K562 (cell line): ENCODE measurements around the gene PGD. TPM values are rescaled to one million over a fixed set of nuclear protein-coding genes. Genes with fewer than 3 reads are reported as not detected.

Experiments used
- ATAC-seq: fragments of 200-7000 bp; cut with Tn5 transposase; 3 replicates; pipeline ENCODE4 v1.9.1; 2020; ENCODE audit warnings: moderate library complexity
- BruUV-seq: library from RNA; stranded (reverse); fragments of 400-500 nt; replicated peaks from 2 replicates; lab custom pipeline; 2021; lab: Mats Ljungman, UMichigan
- CTCF ChIA-PET: fragments of 300-600 bp; formaldehyde crosslinking; extraction: SDS; loops from one replicate; lab custom pipeline; 2021; ENCODE audit warnings: low intra/inter-chr PET ratio; lab: Yijun Ruan, JAX
- POLR2A ChIA-PET: fragments of 300-600, 350-650 bp; sonication (Branson Sonifier 250); formaldehyde crosslinking; extraction: SDS; loops from one replicate; lab custom pipeline; 2021; ENCODE audit warnings: antibody characterized with exemption, inconsistent platforms; lab: Yijun Ruan, JAX
- DNase-seq, 4 experiments: peaks; one replicate each; pipeline versions ENCODE4 v3.0.0 to v3.0.0-alpha.2; 2011 to 2018; ENCODE audit warnings: low spot score in 3 of 4, mixed read lengths in 3 of 4; ENCODE audit errors: extremely low read depth in 1 of 4
- FAIRE-seq: peaks from 2 replicates; lab custom pipeline; 2011; peaks lifted over from hg19 to GRCh38; lab: Jason Lieb, UNC
- H2AFZ ChIP-seq: 2 replicates; pipeline ENCODE4 v1.6.0; 2011; ENCODE audit warnings: low read depth, low read length, control low read depth, inconsistent platforms
- H3K27ac ChIP-seq: fragments of 200-600 bp; 3 replicates; pipeline ENCODE4 v1.8.0; 2011; ENCODE audit warnings: low read depth, mild to moderate bottlenecking, control low read depth, inconsistent platforms, low read length, moderate library complexity, mixed read lengths; ENCODE audit errors: extremely low read depth
- H3K27me3 ChIP-seq, 2 experiments: fragments of 300-600 bp in 1 of 2; 2 replicates in 1 of 2; 3 replicates in 1 of 2; pipeline versions ENCODE4 v1.6.0 to v1.8.0; 2011; ENCODE audit warnings: inconsistent platforms in 2 of 2, low read length in 2 of 2, mild to moderate bottlenecking in 1 of 2, mixed read lengths in 1 of 2, moderate library complexity in 1 of 2; ENCODE audit not compliant: control insufficient read depth in 2 of 2, insufficient read depth in 2 of 2
- H3K36me3 ChIP-seq: fragments of 300-600 bp; 3 replicates; pipeline ENCODE4 v1.8.0; 2011; ENCODE audit warnings: mild to moderate bottlenecking, low read length, inconsistent platforms; ENCODE audit not compliant: control insufficient read depth, insufficient read depth
- H3K4me1 ChIP-seq, 2 experiments: fragments of 200-600 bp in 1 of 2; replicated peaks in 1 of 2; 2 replicates in 1 of 2; 3 replicates in 1 of 2; pipeline versions ENCODE4 v1.5.1 to v1.8.0; 2011; ENCODE audit warnings: inconsistent platforms in 2 of 2, low read length in 2 of 2, mild to moderate bottlenecking in 1 of 2, mixed read lengths in 1 of 2, moderate library complexity in 1 of 2; ENCODE audit not compliant: control insufficient read depth in 2 of 2, insufficient read depth in 2 of 2
- H3K4me2 ChIP-seq: 2 replicates; pipeline ENCODE4 v1.6.1; 2011; ENCODE audit warnings: low read length, control low read depth, inconsistent platforms, mixed read lengths; ENCODE audit not compliant: insufficient read depth
- H3K4me3 ChIP-seq: fragments of 200-600 bp; sonication (generic), shearing (Covaris generic); 2 replicates; pipeline ENCODE4 v1.5.1; 2016; ENCODE audit warnings: control low read depth, inconsistent platforms
- H3K79me2 ChIP-seq: fragments of 200-600 bp; 3 replicates; pipeline ENCODE4 v1.8.0; 2011; ENCODE audit warnings: low read length, inconsistent platforms; ENCODE audit not compliant: control insufficient read depth, insufficient read depth
- H3K9ac ChIP-seq, 2 experiments: 2 replicates each; pipeline versions ENCODE4 v1.6.0 to v1.6.1; 2011; ENCODE audit warnings: low read depth in 2 of 2, low read length in 2 of 2, control low read depth in 1 of 2, inconsistent platforms in 1 of 2, mild to moderate bottlenecking in 1 of 2, mixed read lengths in 1 of 2; ENCODE audit not compliant: insufficient read depth in 1 of 2
- H3K9me1 ChIP-seq: one replicate; pipeline ENCODE4 v1.6.0; 2011; ENCODE audit warnings: inconsistent platforms, mild to moderate bottlenecking, low read length, moderate library complexity; ENCODE audit not compliant: control insufficient read depth, insufficient read depth
- H3K9me3 ChIP-seq: replicated peaks from 2 replicates; pipeline ENCODE4 v1.5.1; 2011; ENCODE audit warnings: low read depth, low read length, inconsistent platforms; ENCODE audit not compliant: control insufficient read depth, insufficient read depth
- H4K20me1 ChIP-seq: replicated peaks from 2 replicates; pipeline ENCODE4 v1.6.1; 2011; ENCODE audit warnings: low read length, inconsistent platforms, mixed read lengths; ENCODE audit not compliant: control insufficient read depth, insufficient read depth
- CHD2 ChIP-seq: IDR thresholded peaks from 2 replicates; pipeline ENCODE4 v1.6.1; 2011; ENCODE audit warnings: low read depth, low read length
- EZH2 ChIP-seq: IDR thresholded peaks from 2 replicates; pipeline ENCODE4 v1.6.1; 2012; ENCODE audit warnings: low read depth, mild to moderate bottlenecking, inconsistent platforms, low read length, borderline replicate concordance
- FOXK1 ChIP-seq: sonication (generic); formaldehyde crosslinking; IDR thresholded peaks from 2 replicates; pipeline ENCODE4 v1.8.0; 2022; ENCODE audit warnings: missing genetic modification reagents, mild to moderate bottlenecking, borderline replicate concordance
- HMGN3 ChIP-seq: IDR thresholded peaks from 2 replicates; pipeline ENCODE4 v1.6.1; 2011; ENCODE audit warnings: borderline replicate concordance, low read depth, mild to moderate bottlenecking, mixed read lengths, low read length; ENCODE audit not compliant: insufficient read length; ENCODE audit errors: extremely low read depth
- KAT7 ChIP-seq: sonication (generic); formaldehyde crosslinking; IDR thresholded peaks from 2 replicates; pipeline ENCODE4 v1.8.0; 2022; ENCODE audit warnings: missing genetic modification reagents, mild to moderate bottlenecking, borderline replicate concordance
- KDM1A ChIP-seq, 2 experiments: fragments of 450-650 bp; IDR thresholded peaks; 2 replicates each; pipeline ENCODE4 v1.6.1; 2016; ENCODE audit warnings: mild to moderate bottlenecking in 2 of 2
- MYC ChIP-seq, 2 experiments: fragments of 250-450 bp in 1 of 2; sonication (Bioruptor Pico) in 1 of 2; IDR thresholded peaks; 2 replicates each; pipeline versions ENCODE4 v1.5.1 to v1.6.1; 2012 to 2021; ENCODE audit warnings: low read depth in 2 of 2, borderline replicate concordance in 1 of 2, improper control_type of control experiment in 1 of 2, low read length in 1 of 2, mild to moderate bottlenecking in 1 of 2, moderate library complexity in 1 of 2
- PCBP1 ChIP-seq: fragments of 200-400 bp; formaldehyde crosslinking; IDR thresholded peaks from 2 replicates; pipeline ENCODE4 v1.6.1; 2018; ENCODE audit warnings: mild to moderate bottlenecking, low read depth, low read length; ENCODE audit not compliant: poor library complexity, severe bottlenecking
- SIN3A ChIP-seq, 2 experiments: fragments of 150-350 bp in 1 of 2; IDR thresholded peaks; 2 replicates each; pipeline ENCODE4 v1.6.1; 2011 to 2016; ENCODE audit warnings: borderline replicate concordance in 2 of 2, low read depth in 2 of 2, low read length in 2 of 2, mild to moderate bottlenecking in 2 of 2, moderate library complexity in 2 of 2; ENCODE audit not compliant: control insufficient read depth in 1 of 2
- SREBF1 ChIP-seq: fragments of 150-350 bp; IDR thresholded peaks from 2 replicates; pipeline ENCODE4 v1.6.1; 2014; ENCODE audit warnings: antibody characterized with exemption, low read depth, low read length, borderline replicate concordance
- ZNF24 ChIP-seq: fragments of 450-650 bp; IDR thresholded peaks from 2 replicates; pipeline ENCODE4 v1.6.1; 2016
- ZNF696 ChIP-seq: fragments of 250-450 bp; sonication (Bioruptor Pico); conservative IDR thresholded peaks from 2 replicates; pipeline ENCODE4 v1.4.0; 2020; ENCODE audit warnings: mild to moderate bottlenecking, moderate library complexity
- WGBS: fragments of 100-300 bp; shearing (Covaris generic); methylation state at CpG from one replicate; pipeline ENCODE4 v1.1.6; 2016; ENCODE audit warnings: low coverage, mixed read lengths; ENCODE audit not compliant: insufficient coverage; ENCODE audit errors: missing lambda C conversion rate; 5-methylcytosine and 5-hydroxymethylcytosine counted together
- in situ Hi-C: fragments of 300-500 bp; cut with MboI; formaldehyde crosslinking; loops from 4 replicates; pipeline ENCODE4 v1.15.0; 2018; ENCODE audit warnings: inconsistent platforms, mixed read lengths
- intact Hi-C: fragments of 100-400 bp; cut with micrococcal nuclease; formaldehyde crosslinking; loops from 2 replicates; pipeline ENCODE4 v1.14.2; 2022
- polyA plus RNA-seq, 8 experiments: library from polyadenylated mRNA; depleted of rRNA in 4 of 8; stranded (reverse) in 5 of 8; unstranded in 3 of 8; fragments of >200 nt; fragmentation: Nextera tagmentation in 2 of 8; fragmentation: Illumina TruSeq in 1 of 8; extraction: Ambion mirVana in 2 of 8; extraction: Trizol in 1 of 8; gene quantifications; 2 replicates each; pipeline versions ENCODE4 v1.2.1 to v1.2.3, GENCODE V29; 2011 to 2014; ENCODE audit warnings: inconsistent platforms in 1 of 8, missing spikeins in 1 of 8
- total RNA-seq, 7 experiments: library from RNA; depleted of rRNA in 6 of 7; stranded (reverse); fragments of >200 nt in 6 of 7; fragmentation: Illumina TruSeq in 2 of 7; extraction: Trizol in 2 of 7; gene quantifications; 2 replicates each; pipeline versions ENCODE4 v1.2.1 to v1.2.3, GENCODE V29; 2011 to 2021; ENCODE audit warnings: low replicate concordance in 1 of 7
- TF ChIP-seq, protein P1 (sequence below): fragments of 450-650 bp; IDR thresholded peaks from one replicate; pipeline ENCODE4 v1.6.1; 2018; ENCODE audit warnings: mild to moderate bottlenecking, moderate library complexity; ENCODE audit not compliant: partially characterized antibody
- TF ChIP-seq, protein P2 (sequence below): fragments of 450-650 bp; IDR thresholded peaks from 2 replicates; pipeline ENCODE4 v1.6.1; 2017; ENCODE audit warnings: antibody characterized with exemption
- TF ChIP-seq, protein P3 (sequence below): fragments of 250-450 bp; sonication (Bioruptor Pico); IDR thresholded peaks from 2 replicates; pipeline ENCODE4 v1.5.0; 2021; ENCODE audit warnings: mild to moderate bottlenecking, moderate library complexity

PGD gene
- total and polyA plus RNA-seq, 9 of the 15 experiments (the other 6 are each of a cell fraction or from before 2014, with no cell fraction given) = 177 to 542 (median 270) TPM

DNA sequence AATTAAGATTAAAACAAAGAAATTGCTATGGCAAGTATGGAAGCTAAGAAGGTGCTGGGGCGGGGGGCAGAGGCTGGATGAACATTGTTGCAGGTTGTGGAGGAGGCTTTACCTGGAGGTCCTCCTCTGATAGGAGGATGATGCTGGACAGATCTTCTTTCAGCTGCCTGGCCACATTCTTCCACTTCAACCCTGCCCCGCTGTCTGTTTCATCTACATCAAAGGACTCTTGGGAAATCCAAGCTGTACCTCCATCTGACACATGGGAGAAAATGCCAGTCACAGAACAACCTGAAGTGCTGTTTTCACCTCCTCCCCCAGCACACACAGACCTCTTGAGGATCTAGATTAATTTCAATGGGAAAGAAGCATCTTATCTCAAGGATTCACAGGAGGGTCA lies 68.2 kb downstream of the PGD start:
- no peak for ATAC-seq
- in situ Hi-C loops (no loop called here), intact Hi-C loops (no loop called here)
- Histone ChIP-seq H3K27ac (no peak overlapping the region), H3K36me3 (peaks cover 81% of the 10 kb centered on the region), H3K27me3 (no peaks in the 10 kb centered on the region), H3K9me1 (no peaks in the 10 kb centered on the region), H3K4me3 (no peak overlapping the region), H3K79me2 (peaks cover 19% of the 10 kb centered on the region), H3K4me2 (no peak overlapping the region), H3K4me1 (peaks cover 8 to 10% of the 10 kb centered on the region in 2 experiments; a peak in 3 of 5 replicates), H2AFZ (no peak overlapping the region), H3K9ac (no peak overlapping the region), H4K20me1 (no peaks in the 10 kb centered on the region), H3K9me3 (no peaks in the 10 kb centered on the region)
- no peak for TF ChIP-seq SREBF1
- TF ChIP-seq PCBP1 = no peak
- TF ChIP-seq, protein P1, sequence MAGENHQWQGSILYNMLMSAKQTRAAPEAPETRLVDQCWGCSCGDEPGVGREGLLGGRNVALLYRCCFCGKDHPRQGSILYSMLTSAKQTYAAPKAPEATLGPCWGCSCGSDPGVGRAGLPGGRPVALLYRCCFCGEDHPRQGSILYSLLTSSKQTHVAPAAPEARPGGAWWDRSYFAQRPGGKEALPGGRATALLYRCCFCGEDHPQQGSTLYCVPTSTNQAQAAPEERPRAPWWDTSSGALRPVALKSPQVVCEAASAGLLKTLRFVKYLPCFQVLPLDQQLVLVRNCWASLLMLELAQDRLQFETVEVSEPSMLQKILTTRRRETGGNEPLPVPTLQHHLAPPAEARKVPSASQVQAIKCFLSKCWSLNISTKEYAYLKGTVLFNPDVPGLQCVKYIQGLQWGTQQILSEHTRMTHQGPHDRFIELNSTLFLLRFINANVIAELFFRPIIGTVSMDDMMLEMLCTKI = no peak
- TF ChIP-seq ZNF696 = no peak
- no peak for TF ChIP-seq FOXK1 (CRISPR knock-in tag)
- no peak for TF ChIP-seq EZH2
- TF ChIP-seq CHD2 = no peak
- TF ChIP-seq, protein P2, sequence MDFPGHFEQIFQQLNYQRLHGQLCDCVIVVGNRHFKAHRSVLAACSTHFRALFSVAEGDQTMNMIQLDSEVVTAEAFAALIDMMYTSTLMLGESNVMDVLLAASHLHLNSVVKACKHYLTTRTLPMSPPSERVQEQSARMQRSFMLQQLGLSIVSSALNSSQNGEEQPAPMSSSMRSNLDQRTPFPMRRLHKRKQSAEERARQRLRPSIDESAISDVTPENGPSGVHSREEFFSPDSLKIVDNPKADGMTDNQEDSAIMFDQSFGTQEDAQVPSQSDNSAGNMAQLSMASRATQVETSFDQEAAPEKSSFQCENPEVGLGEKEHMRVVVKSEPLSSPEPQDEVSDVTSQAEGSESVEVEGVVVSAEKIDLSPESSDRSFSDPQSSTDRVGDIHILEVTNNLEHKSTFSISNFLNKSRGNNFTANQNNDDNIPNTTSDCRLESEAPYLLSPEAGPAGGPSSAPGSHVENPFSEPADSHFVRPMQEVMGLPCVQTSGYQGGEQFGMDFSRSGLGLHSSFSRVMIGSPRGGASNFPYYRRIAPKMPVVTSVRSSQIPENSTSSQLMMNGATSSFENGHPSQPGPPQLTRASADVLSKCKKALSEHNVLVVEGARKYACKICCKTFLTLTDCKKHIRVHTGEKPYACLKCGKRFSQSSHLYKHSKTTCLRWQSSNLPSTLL = no peak
- TF ChIP-seq MYC (IDR thresholded peaks at IDR 0.05; ENCODE audit: low read depth, low read length) = no peak
- TF ChIP-seq MYC (CRISPR knock-in tag; IDR thresholded peaks at IDR 0.05; ENCODE audit: borderline replicate concordance, low read depth) = no peak
- no peak for TF ChIP-seq KAT7
- no peak for TF ChIP-seq KDM1A (IDR thresholded peaks at IDR 0.05)
- TF ChIP-seq, protein P3, sequence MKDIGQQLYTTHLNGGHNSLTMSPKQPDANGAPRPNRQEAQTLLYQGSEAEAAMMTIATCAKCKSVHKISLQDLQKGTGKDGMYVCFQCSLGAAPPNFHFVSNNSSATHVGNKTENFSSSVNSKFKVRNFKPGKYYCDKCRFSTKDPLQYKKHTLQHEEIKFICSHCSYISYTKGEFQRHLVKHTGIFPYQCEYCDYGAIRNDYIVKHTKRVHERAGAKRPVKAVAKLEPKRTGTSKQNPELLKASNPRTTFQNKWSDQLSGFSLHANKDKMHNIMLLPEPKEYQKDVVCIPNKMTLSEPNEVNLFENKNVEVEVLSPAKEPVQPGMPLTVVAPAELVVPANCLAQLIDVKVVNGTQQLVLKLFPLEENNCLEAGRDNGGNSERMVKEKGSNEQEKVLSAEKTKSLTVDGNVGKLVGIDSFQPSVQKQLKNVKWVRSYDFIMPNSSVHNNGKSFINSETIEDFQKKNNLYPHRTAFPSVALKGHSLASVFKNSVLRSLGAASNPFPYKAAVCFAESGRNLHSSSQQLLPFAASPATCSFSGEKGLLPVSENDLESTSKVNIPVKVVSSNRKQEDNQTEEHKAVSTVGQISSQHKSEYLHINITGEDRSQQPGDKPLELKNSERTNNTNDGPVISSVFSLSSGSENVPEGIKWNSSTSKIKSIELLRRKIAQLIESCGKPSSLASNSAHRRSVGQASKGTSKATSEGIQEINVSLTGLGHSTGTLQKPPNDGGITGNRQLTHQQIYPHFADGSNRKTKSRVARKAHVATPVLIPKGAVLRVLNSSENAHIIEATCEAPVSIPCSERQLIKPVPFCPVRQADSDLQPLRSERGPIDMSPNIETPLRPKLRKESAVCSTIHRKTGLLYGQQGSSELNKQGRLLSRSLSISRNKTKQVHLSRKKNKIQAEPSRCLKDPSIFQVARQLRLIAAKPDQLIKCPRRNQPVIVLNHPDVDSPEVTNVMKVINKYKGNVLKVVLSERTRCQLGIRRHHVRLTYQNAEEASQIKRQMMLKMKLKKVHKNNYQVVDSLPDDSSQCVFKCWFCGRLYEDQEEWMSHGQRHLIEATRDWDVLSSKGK (CRISPR knock-in tag) = no peak
- TF ChIP-seq ZNF24 = no peak
- no peak for TF ChIP-seq SIN3A (IDR thresholded peaks at IDR 0.05; ENCODE audit: borderline replicate concordance in 2 of 2, control insufficient read depth in 1 of 2, low read depth in 2 of 2, low read length in 2 of 2)
- no peak for TF ChIP-seq HMGN3
- WGBS = 98% methylated on average over 2 of the region's 2 CpGs
- no peak for FAIRE-seq
- DNase-seq = no peak
- ChIA-PET POLR2A (interaction anchor here (0.7 kb wide), 1 partner anchor 19 kb away, joined by 3 read pairs; no protein-coding TSS in a partner anchor), CTCF (no interaction called here)
- no TSS peak for BruUV-seq
